ENCODE data around the gene ELP4.
A peak's percentile ranks its signal among the peaks of the same experiment; 100 is the strongest.

ELP4 gene

DNA sequence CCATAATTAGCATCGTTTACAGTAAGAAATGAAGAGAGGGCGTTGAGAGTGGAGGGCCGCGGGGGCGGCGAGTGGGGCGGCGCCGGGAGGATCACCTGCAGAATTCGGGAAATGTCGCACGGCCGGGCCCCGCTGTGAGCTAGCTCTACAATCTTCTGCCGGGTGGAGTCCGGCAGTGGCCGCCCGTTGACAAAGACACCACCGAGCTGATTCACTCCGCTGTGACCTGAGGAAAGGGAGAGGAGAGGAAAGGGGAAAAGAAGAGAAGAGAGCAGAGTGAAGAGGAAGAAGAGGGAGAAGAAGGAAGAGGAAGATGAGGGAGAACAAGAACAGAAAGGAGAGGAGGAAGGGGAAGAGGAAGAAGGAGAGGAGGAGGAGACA is 293.0 kb downstream of the ELP4 start:
- no peak for DNase-seq

DNA sequence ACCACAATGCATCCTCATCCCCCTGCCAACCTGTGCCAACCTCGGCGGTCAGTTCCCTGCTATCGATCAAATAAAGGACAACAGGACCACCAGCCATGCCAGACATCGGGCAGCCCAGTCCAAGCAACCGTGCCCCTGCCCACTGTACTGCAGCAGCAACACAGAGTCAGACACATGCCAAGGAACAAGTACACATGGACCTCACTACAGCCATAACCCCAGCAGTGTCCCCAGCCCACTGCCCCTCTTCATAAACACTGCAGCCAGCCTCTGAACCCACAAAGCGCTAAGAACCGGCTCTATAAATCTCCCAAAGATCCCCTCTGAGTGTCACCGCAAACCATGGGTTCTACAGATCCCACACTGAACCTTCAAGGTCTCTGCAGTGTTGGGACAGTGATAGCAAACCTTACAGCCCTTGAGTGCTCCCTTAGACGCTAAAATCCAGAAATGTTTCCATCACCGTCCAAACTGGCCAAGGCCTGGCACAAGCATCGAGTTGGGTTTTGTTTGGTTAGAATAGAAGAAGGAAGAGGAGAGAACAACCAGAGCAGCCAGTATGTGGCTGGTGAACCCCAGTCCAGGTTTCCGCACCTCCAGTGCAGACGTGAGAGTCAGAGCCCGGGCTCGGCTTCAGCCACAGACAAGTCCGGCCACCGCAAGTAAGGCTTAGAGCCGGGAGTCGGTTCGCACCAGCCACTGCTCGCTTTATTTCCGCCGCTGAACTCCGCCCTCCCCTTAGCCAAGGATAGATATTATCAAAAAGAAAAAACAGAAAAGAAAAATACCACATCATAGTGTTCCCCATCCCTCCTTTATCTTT is 293.6 kb downstream of the ELP4 start:
- DNase-seq = no peak

DNA sequence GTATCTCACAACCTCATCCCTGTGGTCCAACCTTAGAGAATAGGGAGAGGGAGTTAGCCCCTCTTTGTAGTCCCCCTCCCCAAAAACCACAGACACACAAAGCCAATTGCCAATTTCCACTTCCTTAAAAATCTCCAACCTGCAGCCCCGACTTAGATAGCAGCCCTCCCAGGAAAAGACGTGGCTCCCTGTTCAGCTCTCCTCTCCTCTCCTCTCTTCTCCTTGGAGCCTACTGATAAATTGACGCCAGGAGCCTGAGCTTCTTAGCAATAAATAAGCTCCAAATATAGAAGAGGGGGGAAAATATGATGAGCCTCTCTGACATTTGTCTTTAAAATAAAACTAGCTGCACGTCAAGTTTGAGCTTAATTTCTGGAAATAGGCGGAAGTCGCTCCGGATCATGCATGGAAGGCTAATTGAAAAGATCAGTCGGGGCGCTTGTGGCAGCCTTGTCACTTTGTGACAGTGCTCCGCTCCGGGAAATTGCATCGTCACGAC is 294.3 kb downstream of the ELP4 start:
- no peak for DNase-seq

DNA sequence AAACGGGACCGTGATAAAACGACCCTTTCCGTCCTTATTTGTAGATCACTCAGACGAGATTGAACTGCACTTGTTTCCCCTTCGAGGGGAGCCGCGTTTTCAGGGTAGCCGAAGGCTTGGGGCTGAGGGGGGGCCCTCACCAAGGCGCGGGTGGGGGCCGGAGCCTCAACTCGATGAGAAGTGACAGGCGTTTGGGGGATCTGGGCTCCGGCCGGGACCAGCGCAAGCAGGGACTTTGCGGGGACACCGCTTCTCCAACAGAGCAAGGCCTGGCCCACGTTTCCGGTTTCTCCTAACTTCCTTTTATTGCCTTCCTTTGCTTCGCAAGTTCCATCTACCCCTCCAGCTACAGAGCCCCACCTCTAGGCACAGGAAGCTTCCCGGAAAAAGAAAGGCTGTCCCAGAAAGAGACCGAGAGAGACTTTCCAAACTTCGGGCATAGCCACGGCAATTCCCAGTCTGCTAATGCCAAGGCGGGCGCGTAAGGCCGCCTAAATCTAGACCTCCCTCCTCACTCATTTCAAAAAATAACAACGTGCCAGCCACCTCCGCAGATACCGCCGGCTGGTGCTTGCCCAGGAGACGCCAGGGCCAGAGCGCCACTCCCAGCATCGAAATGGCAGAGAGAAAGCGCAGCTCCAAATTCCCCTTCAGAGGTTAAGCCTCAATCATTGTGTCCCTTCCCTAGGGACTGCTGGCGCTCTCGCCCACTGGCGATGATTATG is 294.9 kb downstream of the ELP4 start:
- no peak for DNase-seq

DNA sequence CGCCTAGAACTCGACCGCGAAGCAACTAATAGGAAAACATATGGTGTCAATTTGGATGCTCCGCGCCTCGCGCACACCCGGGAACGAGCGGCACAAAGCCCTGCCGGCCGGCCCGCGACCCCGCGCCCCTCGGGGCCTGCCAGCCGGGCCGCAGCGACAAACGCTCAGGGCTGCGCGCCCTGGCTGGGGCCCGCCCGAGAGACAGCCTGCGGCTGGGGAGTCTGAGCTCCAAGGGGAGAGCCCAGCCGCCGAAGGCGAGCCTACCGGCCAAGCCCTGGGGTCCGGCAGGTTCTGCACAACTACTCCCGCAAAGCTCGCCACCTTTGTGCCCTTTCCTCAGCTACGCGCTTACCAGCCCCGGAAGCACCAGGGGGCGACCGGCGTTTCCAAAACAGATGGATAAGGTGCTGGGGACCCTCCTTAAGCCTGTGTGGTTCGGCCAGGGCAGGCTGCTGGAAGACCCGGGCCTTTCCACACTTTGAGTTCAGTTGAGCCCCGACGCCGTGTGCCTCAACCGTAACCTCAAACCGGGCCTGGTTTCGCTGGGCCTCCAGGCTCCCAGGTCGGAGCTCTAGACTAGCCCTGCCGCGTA is 295.6 kb downstream of the ELP4 start:
- no peak for DNase-seq

DNA sequence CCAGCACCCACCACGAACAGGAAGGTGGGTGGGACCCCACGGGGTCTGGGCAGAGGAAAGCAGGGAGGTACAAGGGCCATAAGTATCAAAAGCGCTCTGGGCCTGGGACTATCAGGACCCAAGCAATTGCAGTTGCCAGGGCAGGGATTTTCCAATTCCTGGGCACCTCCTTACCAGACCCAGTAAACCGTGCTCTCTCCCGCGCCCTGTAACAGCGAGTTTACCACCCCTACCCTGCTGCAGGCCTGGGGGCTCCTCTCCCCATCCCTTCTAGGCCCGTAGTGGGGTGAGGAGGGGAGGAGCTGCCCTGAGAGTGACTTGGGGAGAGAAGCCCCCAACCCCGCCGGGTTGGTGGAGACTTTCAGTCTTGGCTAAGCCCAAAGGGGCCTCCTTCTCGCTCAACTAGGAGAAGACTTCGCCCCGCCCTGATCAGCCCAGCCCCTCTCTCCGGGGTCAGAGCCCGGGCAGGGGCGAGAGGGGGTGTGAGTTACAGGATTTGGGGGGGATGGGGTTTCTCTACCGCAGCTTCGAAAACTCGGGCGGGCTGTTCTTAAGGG is 296.1 kb downstream of the ELP4 start:
- no peak for DNase-seq

DNA sequence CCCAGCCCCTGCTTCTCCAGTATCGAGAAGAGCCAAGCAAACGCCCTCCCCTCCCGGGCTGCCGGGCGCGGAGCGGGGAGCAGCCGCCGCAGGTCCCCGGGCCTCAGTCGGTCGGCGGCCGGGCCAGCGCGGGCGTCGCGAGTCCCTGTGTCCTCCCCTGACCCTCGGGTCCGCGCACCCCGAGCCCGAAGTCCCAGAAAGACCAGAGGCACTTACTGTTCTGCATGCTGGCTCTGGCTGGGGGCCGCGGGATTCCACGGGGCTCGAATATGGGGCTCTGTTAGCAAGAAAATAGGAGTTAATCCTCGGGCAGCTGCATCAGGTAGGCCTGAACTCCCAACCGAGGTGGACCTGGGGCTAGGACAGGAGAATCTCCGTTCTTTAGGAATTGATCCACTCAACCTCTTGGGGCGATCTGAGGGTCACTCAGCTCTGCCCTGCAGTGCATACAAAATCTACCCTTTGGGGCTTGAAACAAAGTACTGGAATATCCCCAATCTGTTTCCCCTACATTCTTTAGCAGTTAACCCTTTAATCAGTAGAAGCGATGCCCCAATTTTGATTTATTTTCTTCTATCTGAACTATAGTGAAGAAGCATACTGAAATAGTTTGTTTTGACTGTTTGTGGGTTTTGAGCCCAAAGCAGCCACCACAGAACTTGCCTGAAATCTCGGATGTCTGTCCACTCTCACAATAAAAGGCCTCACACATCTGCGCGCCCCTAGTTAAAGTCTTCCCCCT is 296.8 kb downstream of the ELP4 start:
- no peak for DNase-seq

DNA sequence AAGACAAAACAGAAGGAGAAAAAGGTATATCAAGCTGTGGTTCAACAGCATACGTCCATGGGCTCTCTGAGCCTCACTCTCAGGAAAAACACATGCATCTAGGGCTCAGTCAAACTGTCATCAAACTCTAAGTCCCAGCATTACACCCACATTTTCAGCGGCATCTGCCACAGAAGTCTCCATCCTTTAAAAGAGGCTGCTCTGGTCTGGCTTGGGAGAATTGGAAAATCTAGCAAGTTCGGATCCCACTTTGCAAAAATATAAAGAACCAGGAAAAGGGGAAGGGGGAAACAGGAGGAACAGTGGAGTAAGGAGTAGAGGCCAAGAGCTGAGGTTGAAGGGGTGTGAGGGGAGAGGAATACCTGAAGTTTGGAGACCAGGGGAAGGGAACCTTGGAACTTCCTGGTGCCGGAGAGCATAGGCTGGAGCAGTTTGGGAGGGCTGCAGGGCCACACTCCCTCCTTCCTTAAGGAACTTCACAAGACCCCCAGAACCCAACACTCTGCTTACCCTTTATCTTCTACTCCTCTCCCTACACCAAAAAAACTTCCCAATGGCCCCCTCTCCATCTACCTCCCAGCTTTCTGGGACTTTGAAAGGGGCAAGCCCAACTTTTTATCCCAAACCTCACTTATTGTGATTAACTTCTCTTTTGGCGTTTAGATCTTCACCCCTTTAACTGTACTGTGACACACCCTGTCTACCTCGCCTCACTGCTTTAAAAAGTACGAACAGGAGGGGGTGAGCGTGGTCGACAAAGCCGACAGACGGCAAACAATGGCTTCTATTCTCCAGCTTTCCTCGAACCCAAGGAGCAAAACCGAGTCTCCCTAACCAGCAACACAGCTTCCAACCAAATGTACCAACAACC is 297.6 kb downstream of the ELP4 start:
- no peak for DNase-seq

DNA sequence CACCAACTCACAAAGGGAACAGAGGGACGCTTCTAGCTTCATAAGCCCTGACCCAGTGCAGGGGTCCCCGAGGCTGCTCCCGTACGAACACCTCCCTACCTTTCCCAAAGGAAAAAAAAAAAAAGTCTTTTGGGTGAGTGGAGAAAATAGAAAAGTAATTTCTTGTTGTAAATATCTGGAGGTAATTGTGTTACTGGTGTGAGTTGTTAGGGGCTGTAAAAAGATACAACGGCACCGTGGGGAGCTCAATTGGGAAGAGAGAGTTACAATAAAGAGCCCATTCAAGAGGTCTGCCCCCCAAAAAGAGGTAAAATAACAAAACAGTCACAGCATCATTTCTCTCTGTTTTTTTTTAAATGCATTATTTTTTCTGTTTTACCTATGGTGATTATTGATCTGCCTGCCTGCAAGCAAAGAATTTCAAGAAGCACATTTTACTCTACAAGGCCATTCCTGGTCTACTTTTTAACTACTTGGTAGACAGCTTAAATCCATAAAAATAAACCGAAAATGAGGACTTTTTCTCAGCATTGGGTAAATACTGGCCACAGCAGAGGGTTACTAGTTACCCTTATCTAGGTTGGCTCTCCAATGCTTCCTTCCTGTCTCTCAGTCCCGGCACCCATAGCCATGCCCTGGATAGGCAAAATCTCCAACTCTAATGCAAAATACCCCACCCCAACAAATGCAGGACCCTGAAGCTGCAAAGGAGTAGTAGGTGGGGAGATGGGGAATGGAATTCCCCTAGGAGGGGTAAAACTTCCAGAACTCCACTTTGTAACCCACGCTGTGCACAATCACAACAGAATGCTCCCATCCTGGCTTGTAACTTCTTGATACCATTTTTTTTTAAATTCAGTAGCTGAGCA is 298.5 kb downstream of the ELP4 start:
- DNase-seq = no peak

DNA sequence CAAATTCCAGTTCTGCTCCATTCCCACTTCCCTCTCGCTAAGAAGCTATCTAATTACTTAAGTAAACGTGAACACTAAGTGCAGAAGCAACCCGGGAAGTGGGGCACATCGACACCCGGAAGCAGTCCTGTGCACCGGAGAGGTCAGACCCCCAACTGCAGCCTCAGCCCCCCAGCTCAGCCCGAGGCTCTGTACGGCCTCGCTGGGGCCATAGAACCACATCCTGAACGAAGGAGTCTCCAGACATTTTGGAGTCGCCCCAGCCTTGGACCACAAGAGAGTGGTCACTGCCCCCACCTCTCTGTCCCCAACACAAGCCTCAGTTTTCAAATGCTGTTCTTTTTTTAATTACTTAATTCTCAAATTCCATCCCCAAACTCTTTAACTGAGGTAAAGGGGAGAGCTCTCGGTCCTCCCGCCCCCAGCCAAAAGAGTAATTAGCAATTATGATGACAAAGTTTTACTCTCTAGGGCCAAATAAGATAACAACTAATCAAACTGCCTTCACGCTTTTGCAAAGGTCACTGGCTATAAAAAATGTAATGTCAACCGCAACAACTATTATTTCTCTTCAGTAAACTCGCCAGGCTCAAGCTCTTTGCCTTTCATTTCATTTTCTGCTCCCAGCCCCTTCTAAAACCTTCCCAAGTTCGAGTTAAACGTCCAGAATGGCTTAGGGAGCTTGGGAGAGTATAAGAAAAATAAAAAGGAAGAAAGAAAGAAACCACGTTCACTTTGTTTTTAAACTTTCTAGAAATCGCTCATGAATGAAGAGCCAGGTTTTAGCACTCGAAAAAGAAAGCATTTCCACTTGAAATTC is 299.4 kb downstream of the ELP4 start:
- no peak for DNase-seq

DNA sequence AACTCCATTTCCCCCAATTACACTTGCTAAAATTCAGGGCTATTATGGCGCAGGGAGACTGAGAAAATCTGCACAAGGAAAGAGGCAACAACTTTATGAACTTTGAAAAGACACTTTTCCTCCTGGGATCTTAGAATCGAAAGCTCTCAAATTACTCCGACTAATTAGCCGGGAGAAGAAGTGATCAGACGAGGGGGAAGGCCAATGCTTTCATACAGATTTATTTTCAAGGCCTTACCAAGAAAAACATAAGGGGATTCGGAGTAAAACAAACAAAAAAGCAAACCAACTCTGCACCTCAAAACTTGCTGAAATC is 299.9 kb downstream of the ELP4 start:
- no peak for DNase-seq

DNA sequence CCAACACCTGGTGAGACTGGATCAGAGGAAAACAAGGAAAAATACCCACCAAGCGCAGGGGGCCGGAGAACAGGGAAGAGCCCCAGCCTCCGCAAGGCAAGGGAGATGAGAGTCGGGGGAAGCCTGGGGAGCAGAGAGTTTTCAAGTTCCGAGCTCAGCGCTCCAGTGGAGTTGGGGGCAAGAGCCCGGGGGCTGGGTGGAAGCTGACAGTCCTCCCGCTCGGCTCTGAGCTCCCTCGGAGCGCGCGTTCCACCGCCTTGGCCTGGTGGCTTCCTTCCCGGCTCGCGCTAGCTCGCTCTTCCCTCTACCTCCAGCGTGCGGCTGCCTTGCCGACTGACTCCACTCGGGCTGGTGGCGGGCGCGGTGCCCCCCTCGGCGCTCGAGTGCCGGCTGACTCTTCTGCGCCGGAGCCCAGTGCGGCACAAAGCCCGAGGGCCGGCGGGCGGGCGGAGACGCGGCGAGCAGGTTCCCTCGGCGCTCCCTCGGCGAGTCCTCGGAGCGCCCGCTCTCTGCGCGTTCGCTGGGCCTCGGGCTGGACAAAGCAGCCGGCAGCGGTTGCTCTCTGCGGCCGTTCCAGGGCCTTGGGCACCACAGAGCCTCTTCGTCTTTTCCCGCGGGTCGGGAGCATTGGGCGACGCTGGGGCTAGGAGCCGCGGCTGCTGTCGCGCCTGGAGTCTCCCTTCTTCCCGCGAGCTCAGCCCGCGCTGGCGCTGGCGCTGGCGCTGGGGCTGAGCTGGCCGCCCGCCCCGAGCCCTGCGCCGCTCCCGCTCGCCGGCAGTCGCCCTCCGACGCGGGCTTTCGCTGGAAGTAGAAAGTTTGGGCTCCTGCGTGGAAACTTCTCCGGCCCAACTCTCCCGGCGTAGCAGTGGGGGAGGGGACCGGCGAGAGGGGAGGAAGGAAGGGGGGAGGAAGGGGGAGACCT is 300.6 kb downstream of the ELP4 start:
- no peak for DNase-seq

DNA sequence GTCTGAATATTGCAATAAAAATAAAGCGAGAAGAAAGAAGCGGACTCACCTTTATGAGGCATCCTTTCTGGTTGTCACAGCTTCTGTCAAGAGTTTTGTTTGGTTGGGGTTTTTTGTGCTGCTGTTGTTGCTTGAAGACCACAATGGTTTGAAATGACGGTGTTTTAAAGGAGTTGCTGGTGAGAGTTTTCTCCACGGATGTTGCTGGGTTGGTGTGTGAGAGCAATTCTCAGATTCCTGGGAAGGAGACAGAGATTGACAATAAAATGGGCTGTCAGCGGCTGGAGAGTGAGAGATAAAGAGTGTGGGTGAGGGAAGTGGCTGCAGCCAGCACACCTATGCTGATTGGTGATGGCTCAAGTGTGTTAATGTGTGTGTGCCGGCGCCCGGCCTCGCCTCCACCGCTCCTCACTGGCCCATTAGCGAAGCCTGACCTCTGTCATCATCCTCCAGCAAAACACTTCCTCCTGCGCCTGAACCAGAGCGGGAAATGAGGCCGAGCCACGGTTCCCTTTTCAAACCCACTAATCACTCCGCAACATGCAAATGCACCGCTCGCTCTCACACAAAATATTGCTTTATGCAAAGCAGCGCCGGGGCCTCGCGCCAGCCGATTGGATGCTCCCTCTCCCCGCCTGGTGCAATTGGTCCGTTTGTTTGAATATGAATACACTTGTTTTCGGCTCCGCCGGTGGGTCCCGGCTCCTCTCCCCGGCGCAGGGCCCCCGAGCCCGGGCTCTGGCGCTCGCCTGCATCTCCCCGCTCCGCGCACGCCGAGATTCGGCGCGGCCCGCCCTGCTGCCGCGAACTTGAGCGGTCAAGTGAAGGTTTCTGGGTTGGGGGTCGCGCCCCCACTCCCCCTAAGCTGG is 301.4 kb downstream of the ELP4 start, which contains the start of gene PAX6:
PAX6 (minus strand) TSS at position 544 of the 869 bp plus-strand sequence. CDS start 4,911 bp downstream, outside the sequence.
- peak in 5 of 6 experiments; percentile 14 to 29 (median 27) for DNase-seq

DNA sequence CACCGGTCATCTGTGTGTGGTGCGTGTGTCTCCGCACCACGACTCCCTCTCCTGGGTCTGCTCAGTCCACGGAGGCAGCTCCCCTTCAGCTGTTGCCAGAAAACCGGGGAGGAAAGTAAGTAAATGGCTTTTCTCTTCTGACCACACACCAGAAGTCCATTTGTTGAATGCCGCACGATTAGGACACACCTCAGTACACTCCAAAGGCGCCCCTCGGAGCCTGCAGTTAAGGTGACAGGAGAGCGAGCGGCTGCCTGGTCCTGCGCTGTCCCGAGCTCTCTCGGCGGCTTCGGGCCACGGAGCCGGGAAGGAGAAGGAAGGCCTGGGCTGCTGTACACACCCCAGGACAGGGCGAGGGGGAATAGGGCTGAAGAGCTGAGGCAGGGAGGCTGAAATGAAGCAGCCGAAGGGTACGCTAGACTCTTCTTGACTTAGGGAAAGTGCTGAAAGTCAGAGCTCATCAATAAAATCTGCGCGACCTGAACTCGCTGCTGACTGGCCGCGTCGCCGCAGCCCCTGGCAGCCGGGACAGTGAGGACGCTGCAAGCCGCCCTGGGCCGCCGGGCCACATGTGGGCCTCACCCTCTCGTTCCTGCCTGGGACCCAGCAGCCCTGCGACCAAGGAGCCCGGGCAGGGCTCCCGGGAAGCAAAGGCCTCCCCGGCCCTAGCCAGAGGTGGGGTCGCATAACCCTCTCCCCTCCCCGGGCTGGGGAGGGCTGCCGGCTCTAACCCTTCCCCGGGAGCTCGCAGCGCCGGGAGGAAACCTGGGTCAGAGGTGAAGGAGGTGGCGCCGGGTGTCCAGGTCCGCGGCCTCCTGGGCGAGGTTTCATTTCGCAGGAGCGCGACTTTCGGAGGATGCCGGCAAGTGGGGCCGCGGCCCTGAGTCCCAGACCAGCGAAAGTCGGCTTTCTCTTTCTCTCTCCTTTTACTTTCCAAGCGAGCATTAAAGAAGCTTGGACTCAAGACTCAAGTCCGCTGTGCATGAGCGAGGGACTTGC is 303.1 kb downstream of the ELP4 start:
- no peak for DNase-seq

DNA sequence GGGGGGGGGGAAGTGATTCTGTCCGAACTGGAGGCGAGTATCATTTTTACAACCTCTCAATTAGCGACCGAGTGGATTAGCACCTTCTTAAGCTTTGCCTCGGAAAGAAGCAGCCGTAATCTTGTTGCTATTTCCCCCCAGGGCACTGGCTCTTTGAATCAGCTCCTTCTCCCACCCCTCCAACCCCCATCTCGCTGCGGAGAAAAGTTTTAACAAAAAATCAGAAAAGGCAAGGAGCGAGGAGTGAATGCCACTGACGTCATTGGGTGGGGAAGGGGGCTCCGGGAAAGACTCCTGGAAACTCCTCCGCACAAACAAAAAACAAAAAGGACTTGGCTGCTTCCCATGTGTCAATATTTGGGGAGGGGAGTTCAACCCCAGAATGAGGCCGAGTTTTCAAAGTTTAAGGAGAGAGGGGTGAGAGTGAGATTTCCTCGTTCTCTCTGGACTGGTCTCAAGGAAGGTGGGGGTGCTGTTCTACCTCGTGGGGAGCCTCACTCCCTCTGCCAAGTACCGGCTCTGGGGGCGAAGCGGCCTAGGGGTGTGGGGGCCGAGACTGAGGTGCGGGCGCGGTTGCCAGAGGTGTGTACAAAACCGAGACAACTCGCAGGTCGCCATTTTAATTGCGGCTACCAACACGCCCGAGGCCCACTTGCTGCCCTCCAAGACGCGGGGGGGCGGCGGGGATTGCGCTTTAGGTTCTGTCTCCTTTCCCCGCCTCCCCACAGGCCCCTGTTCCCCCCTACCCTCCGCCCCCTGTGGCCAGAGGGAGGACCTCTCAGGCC is 304.0 kb downstream of the ELP4 start:
- DNase-seq = no peak
